ENCODE results near the gene TUFM. TPM values are rescaled to one million over a fixed set of nuclear protein-coding genes. Genes with fewer than 3 reads are reported as not detected.
"Not testable (repeated sequence)": the region's sequence is repeated elsewhere in the genome, so short reads cannot be mapped to it uniquely, and the experiment has no call there.

Gene TUFM
- 169 and 185 TPM in 2 replicates for total RNA-seq

- Histone ChIP-seq H3K27me3 (ENCODE audit: control insufficient read depth, insufficient read depth, low read length) (no peaks in the 10 kb centered on the region), H3K36me3 (ENCODE audit: control insufficient read depth, insufficient read depth, low read length) (peaks cover 2% of the 10 kb centered on the region), H3K4me3 (ENCODE audit: low read depth, low read length) (peak within 1 kb of the TSS; percentile 97)
- peak; percentile 61 for TF ChIP-seq CTCF (IDR thresholded peaks at IDR 0.05; ENCODE audit: insufficient read depth, low read length, poor library complexity, severe bottlenecking)
- peak; percentile 87 for DNase-seq (ENCODE audit: low read depth)
Measured at GRCh38 chr16:28846080-28846932, at the start of gene TUFM. Gene TUFM, minus strand, starts transcription at chr16:28846348. Its CDS starts 79 bp downstream, at chr16:28846269.

GRCh38 chr16:28895609-28896008 lies 49.5 kb upstream of the TUFM start:
- no peak for TF ChIP-seq CTCF (IDR thresholded peaks at IDR 0.05; ENCODE audit: insufficient read depth, low read length, poor library complexity, severe bottlenecking)
- DNase-seq (ENCODE audit: low read depth), result no peak
- Histone ChIP-seq H3K4me3 (ENCODE audit: low read depth, low read length) (no peak overlapping the region), H3K36me3 (ENCODE audit: control insufficient read depth, insufficient read depth, low read length) (no peaks in the 10 kb centered on the region), H3K27me3 (ENCODE audit: control insufficient read depth, insufficient read depth, low read length) (no peaks in the 10 kb centered on the region)

GRCh38 chr16:28893291-28893690 lies 47.1 kb upstream of the TUFM start:
- H3K4me3 ChIP-seq (ENCODE audit: low read depth, low read length), result no peak overlapping the region
- TF ChIP-seq CTCF (IDR thresholded peaks at IDR 0.05; ENCODE audit: insufficient read depth, low read length, poor library complexity, severe bottlenecking), result no peak
- H3K36me3 ChIP-seq (ENCODE audit: control insufficient read depth, insufficient read depth, low read length), result no peaks in the 10 kb centered on the region

GRCh38 chr16:28891964-28892890 lies 46.1 kb upstream of the TUFM start:
- no peaks in the 10 kb centered on the region for H3K36me3 ChIP-seq (ENCODE audit: control insufficient read depth, insufficient read depth, low read length)
- no peak overlapping the region for H3K4me3 ChIP-seq (ENCODE audit: low read depth, low read length)
- DNase-seq (ENCODE audit: low read depth), result no peak
- TF ChIP-seq CTCF (IDR thresholded peaks at IDR 0.05; ENCODE audit: insufficient read depth, low read length, poor library complexity, severe bottlenecking), result no peak
- no peaks in the 10 kb centered on the region for H3K27me3 ChIP-seq (ENCODE audit: control insufficient read depth, insufficient read depth, low read length)

More at GRCh38 chr16:28893291-28893690, 47.1 kb upstream of the TUFM start:
- no peaks in the 10 kb centered on the region for H3K27me3 ChIP-seq (ENCODE audit: control insufficient read depth, insufficient read depth, low read length)
- no peak for DNase-seq (ENCODE audit: low read depth)

- not testable (repeated sequence) for DNase-seq (ENCODE audit: low read depth); H3K4me3 ChIP-seq (ENCODE audit: low read depth, low read length); H3K27me3 ChIP-seq (ENCODE audit: control insufficient read depth, insufficient read depth, low read length); H3K36me3 ChIP-seq (ENCODE audit: control insufficient read depth, insufficient read depth, low read length)
Measured at GRCh38 chr16:28890355-28890754, 44.2 kb upstream of the TUFM start.

DNA sequence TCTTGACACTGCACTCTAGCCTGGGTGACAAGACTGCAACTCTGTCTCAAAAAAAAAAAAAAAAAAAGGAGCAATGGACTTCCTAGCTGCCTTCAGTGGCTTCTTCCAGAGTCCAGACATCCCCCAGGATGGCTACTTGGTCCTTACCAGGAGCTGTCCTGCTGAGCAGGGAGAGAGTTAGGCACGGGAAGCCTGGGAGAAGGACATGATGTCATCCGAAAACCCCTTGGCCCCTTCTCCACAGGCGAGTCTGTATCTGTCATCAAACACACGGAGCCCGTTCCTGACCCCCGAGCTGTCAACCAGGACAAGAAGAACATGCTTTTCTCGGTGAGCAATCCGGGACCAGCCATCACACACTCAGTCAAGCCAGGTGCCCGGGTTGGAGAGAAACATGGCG lies 40.8 kb upstream of the TUFM start:
- no peak for TF ChIP-seq CTCF (IDR thresholded peaks at IDR 0.05; ENCODE audit: insufficient read depth, low read length, poor library complexity, severe bottlenecking)
- Histone ChIP-seq H3K36me3 (ENCODE audit: control insufficient read depth, insufficient read depth, low read length) (no peaks in the 10 kb centered on the region), H3K27me3 (ENCODE audit: control insufficient read depth, insufficient read depth, low read length) (peaks cover 18% of the 10 kb centered on the region), H3K4me3 (ENCODE audit: low read depth, low read length) (no peak overlapping the region)
- DNase-seq (ENCODE audit: low read depth), result no peak

All from kidney epithelial cell (primary cell).